ENCODE results near the gene ACOXL.

DNA sequence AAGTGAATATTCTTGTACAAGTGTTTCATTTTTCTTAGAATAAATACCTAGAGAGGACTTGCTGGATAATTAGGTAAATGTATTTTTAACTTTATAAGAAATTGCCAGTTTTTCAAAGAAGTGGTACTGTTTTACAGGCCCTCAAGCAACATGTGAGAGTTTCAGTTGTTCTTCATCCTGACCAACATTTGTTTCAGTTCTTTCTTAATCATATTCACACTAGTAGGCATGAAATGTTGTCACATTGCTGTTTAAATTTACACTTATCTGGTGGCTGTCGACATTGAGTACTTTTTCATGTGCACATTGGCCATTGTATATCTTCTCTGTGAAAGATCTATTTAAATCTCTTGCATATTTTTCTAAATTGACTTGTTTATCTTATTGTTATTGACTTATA, 178.1 kb downstream of the ACOXL start:
- TF ChIP-seq, protein P1, sequence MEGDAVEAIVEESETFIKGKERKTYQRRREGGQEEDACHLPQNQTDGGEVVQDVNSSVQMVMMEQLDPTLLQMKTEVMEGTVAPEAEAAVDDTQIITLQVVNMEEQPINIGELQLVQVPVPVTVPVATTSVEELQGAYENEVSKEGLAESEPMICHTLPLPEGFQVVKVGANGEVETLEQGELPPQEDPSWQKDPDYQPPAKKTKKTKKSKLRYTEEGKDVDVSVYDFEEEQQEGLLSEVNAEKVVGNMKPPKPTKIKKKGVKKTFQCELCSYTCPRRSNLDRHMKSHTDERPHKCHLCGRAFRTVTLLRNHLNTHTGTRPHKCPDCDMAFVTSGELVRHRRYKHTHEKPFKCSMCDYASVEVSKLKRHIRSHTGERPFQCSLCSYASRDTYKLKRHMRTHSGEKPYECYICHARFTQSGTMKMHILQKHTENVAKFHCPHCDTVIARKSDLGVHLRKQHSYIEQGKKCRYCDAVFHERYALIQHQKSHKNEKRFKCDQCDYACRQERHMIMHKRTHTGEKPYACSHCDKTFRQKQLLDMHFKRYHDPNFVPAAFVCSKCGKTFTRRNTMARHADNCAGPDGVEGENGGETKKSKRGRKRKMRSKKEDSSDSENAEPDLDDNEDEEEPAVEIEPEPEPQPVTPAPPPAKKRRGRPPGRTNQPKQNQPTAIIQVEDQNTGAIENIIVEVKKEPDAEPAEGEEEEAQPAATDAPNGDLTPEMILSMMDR (IDR thresholded peaks at IDR 0.05; ENCODE audit: low read depth, low read length, poor library complexity, severe bottlenecking): no peak
- no peak for TF ChIP-seq EZH2phosphoT487 (IDR thresholded peaks at IDR 0.05; ENCODE audit: borderline replicate concordance, low read length)
